HepG2 (cell line): ENCODE results near the gene H1-8. TPM values are rescaled to one million over a fixed set of nuclear protein-coding genes. Genes with fewer than 3 reads are reported as not detected.

Experiments
- CCDC6 ChIP-seq: sonication (generic); formaldehyde crosslinking; IDR thresholded peaks from 2 replicates; pipeline ENCODE4 v1.8.1; 2022; ENCODE audit warnings: mild to moderate bottlenecking, missing genetic modification reagents, moderate library complexity
- ETV6 ChIP-seq: sonication (generic); formaldehyde crosslinking; conservative IDR thresholded peaks from 2 replicates; pipeline ENCODE4 v1.4.0; 2020; ENCODE audit warnings: missing genetic modification reagents
- HDAC1 ChIP-seq: sonication (generic); formaldehyde crosslinking; IDR thresholded peaks from 2 replicates; pipeline ENCODE4 v1.5.1; 2020; ENCODE audit warnings: mild to moderate bottlenecking, missing genetic modification reagents
- NRL ChIP-seq: sonication (generic); formaldehyde crosslinking; IDR thresholded peaks from 2 replicates; pipeline ENCODE4 v1.5.0; 2020; ENCODE audit warnings: missing genetic modification reagents, mild to moderate bottlenecking, moderate library complexity, borderline replicate concordance
- PLRG1 ChIP-seq: fragments of 450-650 bp; conservative IDR thresholded peaks from 2 replicates; pipeline ENCODE4 v1.6.1; 2016
- RARA ChIP-seq: IDR thresholded peaks from 2 replicates; pipeline ENCODE4 v1.6.1; 2016; ENCODE audit warnings: missing genetic modification reagents, missing compliant biosample characterization
- RFX3 ChIP-seq: IDR thresholded peaks from 2 replicates; pipeline ENCODE4 v1.6.1; 2016; ENCODE audit warnings: missing biosample characterization, missing genetic modification reagents
- SMAD3 ChIP-seq: sonication (generic); formaldehyde crosslinking; IDR thresholded peaks from 2 replicates; pipeline ENCODE4 v1.4.0; 2020; ENCODE audit warnings: missing genetic modification reagents
- STAG1 ChIP-seq: sonication (generic); formaldehyde crosslinking; IDR thresholded peaks from 2 replicates; pipeline ENCODE4 v1.4.0; 2020; ENCODE audit warnings: missing genetic modification reagents
- TFDP2 ChIP-seq: sonication (generic); formaldehyde crosslinking; IDR thresholded peaks from 2 replicates; pipeline ENCODE4 v1.4.0; 2020; ENCODE audit warnings: missing genetic modification reagents
- ZEB1 ChIP-seq: IDR thresholded peaks from 2 replicates; pipeline ENCODE4 v1.6.1; 2012; ENCODE audit warnings: mild to moderate bottlenecking, low read depth, inconsistent platforms; ENCODE audit not compliant: insufficient replicate concordance
- polyA plus RNA-seq, 8 experiments: library from polyadenylated mRNA; depleted of rRNA in 3 of 8; stranded (reverse) in 7 of 8; unstranded in 1 of 8; fragments of >200 nt; fragmentation: Illumina TruSeq in 4 of 8; extraction: Trizol in 4 of 8; gene quantifications; 2 replicates each; pipeline versions ENCODE4 v1.2.1 to v1.2.3, GENCODE V29; 2011 to 2016; ENCODE audit warnings: low read depth in 4 of 8, missing spikeins in 1 of 8, mixed read lengths in 1 of 8; ENCODE audit not compliant: insufficient read depth in 1 of 8
- total RNA-seq, 5 experiments: library from RNA; depleted of rRNA; stranded (reverse); fragments of >200 nt; fragmentation: Illumina TruSeq; extraction: Trizol; gene quantifications; 2 replicates each; pipeline ENCODE4 v1.2.3, GENCODE V29; 2016; ENCODE audit warnings: low read depth in 1 of 5
- TF ChIP-seq, protein P1 (sequence below): sonication (generic); formaldehyde crosslinking; IDR thresholded peaks from 2 replicates; pipeline ENCODE4 v1.5.0; 2020; ENCODE audit warnings: missing genetic modification reagents
- TF ChIP-seq, protein P2 (sequence below), 2 experiments: fragments of 450-650 bp in 1 of 2; sonication (generic) in 1 of 2; formaldehyde crosslinking in 1 of 2; IDR thresholded peaks; 2 replicates each; pipeline versions ENCODE4 v1.6.1 to v1.8.0; 2016 to 2022; ENCODE audit warnings: antibody characterized with exemption in 1 of 2, mild to moderate bottlenecking in 1 of 2, missing genetic modification reagents in 1 of 2

The H1-8 gene
- total and polyA plus RNA-seq, 2 of the 13 experiments (the other 11 are each of a cell fraction or from before 2014, with no cell fraction given), result 0.08 TPM; not detected in 1

- TF ChIP-seq TFDP2 (CRISPR knock-in tag) (0 out of 2 replicates have a peak, but pooled peaks have one; percentile 26), PLRG1 (no peak), SMAD3 (CRISPR knock-in tag) (no peak), HDAC1 (CRISPR knock-in tag) (peak; percentile 3; the same call in 1 of the 2 replicates), NRL (CRISPR knock-in tag) (0 out of 2 replicates have a peak, but pooled peaks have one; percentile 23), STAG1 (CRISPR knock-in tag) (no peak), RFX3 (0 out of 2 replicates have a peak, but pooled peaks have one; percentile 37), RARA (CRISPR knock-in tag) (0 out of 2 replicates have a peak, but pooled peaks have one; percentile 15), ETV6 (CRISPR knock-in tag) (no peak), ZEB1 (no peak), CCDC6 (peak; percentile 63; the same call in 1 of the 2 replicates)
- TF ChIP-seq, protein P1, sequence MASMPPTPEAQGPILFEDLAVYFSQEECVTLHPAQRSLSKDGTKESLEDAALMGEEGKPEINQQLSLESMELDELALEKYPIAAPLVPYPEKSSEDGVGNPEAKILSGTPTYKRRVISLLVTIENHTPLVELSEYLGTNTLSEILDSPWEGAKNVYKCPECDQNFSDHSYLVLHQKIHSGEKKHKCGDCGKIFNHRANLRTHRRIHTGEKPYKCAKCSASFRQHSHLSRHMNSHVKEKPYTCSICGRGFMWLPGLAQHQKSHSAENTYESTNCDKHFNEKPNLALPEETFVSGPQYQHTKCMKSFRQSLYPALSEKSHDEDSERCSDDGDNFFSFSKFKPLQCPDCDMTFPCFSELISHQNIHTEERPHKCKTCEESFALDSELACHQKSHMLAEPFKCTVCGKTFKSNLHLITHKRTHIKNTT (CRISPR knock-in tag), result no peak
- TF ChIP-seq, protein P2, sequence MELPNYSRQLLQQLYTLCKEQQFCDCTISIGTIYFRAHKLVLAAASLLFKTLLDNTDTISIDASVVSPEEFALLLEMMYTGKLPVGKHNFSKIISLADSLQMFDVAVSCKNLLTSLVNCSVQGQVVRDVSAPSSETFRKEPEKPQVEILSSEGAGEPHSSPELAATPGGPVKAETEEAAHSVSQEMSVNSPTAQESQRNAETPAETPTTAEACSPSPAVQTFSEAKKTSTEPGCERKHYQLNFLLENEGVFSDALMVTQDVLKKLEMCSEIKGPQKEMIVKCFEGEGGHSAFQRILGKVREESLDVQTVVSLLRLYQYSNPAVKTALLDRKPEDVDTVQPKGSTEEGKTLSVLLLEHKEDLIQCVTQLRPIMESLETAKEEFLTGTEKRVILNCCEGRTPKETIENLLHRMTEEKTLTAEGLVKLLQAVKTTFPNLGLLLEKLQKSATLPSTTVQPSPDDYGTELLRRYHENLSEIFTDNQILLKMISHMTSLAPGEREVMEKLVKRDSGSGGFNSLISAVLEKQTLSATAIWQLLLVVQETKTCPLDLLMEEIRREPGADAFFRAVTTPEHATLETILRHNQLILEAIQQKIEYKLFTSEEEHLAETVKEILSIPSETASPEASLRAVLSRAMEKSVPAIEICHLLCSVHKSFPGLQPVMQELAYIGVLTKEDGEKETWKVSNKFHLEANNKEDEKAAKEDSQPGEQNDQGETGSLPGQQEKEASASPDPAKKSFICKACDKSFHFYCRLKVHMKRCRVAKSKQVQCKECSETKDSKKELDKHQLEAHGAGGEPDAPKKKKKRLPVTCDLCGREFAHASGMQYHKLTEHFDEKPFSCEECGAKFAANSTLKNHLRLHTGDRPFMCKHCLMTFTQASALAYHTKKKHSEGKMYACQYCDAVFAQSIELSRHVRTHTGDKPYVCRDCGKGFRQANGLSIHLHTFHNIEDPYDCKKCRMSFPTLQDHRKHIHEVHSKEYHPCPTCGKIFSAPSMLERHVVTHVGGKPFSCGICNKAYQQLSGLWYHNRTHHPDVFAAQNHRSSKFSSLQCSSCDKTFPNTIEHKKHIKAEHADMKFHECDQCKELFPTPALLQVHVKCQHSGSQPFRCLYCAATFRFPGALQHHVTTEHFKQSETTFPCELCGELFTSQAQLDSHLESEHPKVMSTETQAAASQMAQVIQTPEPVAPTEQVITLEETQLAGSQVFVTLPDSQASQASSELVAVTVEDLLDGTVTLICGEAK (IDR thresholded peaks at IDR 0.05), result no peak
- TF ChIP-seq, protein P2 (CRISPR knock-in tag; IDR thresholded peaks at IDR 0.05), result no peak
These were observed 54.4 kb downstream of the H1-8 start (continued) for GRCh38 chr3:129597087-129597999.
